ENCODE data around the gene FBXL3. TPM values are rescaled to one million over a fixed set of nuclear protein-coding genes. Genes with fewer than 3 reads are reported as not detected.
A peak's percentile ranks its signal among the peaks of the same experiment; 100 is the strongest.

Gene FBXL3, protein sequence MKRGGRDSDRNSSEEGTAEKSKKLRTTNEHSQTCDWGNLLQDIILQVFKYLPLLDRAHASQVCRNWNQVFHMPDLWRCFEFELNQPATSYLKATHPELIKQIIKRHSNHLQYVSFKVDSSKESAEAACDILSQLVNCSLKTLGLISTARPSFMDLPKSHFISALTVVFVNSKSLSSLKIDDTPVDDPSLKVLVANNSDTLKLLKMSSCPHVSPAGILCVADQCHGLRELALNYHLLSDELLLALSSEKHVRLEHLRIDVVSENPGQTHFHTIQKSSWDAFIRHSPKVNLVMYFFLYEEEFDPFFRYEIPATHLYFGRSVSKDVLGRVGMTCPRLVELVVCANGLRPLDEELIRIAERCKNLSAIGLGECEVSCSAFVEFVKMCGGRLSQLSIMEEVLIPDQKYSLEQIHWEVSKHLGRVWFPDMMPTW
- 39.5 TPM for total RNA-seq
- polyA plus RNA-seq (ENCODE audit: insufficient read depth in 1 of 8, insufficient read length in 8 of 8, low replicate concordance in 1 of 8), result 10 to 100 TPM; 27.6 to 40.7 (median 35.3) TPM
- long read RNA-seq, donor 1, partial matches to known transcripts, result 0 of 1 reads
- long read RNA-seq, donor 1, other reads (novel, unspliced or antisense), result 0 of 1 reads
- long read RNA-seq, donor 2, result 0 reads
- long read RNA-seq, donor 3, partial matches to known transcripts, result 0 of 3 reads
- long read RNA-seq, donor 3, other reads (novel, unspliced or antisense), result 0 of 3 reads
- long read RNA-seq, donor 4, partial matches to known transcripts, result 0 of 9 reads
- long read RNA-seq, donor 4, other reads (novel, unspliced or antisense), result 5 of 9 reads
- long read RNA-seq, donor 5, transcript FBXL3-201 (5 exons, 3,503 nt), result major isoform, 19 of 19 reads
- long read RNA-seq, donor 5, partial matches to known transcripts, result 0 of 19 reads
- long read RNA-seq, donor 5, other reads (novel, unspliced or antisense), result 0 of 19 reads
- long read RNA-seq, donor 6, transcript FBXL3-201 (5 exons, 3,503 nt), result major isoform, 7 of 7 reads
- long read RNA-seq, donor 6, partial matches to known transcripts, result 0 of 7 reads
- long read RNA-seq, donor 6, other reads (novel, unspliced or antisense), result 0 of 7 reads
- long read RNA-seq, donor 7, transcript FBXL3-201 (5 exons, 3,503 nt), result major isoform, 8 of 8 reads
- long read RNA-seq, donor 7, partial matches to known transcripts, result 0 of 8 reads
- long read RNA-seq, donor 7, other reads (novel, unspliced or antisense), result 0 of 8 reads
- long read RNA-seq, donor 8, transcript FBXL3-201 (5 exons, 3,503 nt), result major isoform, 9 of 9 reads
- long read RNA-seq, donor 8, partial matches to known transcripts, result 0 of 9 reads
- long read RNA-seq, donor 8, other reads (novel, unspliced or antisense), result 0 of 9 reads
- long read RNA-seq, donor 9, partial matches to known transcripts, result 0 of 4 reads
- long read RNA-seq, donor 9, other reads (novel, unspliced or antisense), result 0 of 4 reads
- long read RNA-seq, donor 10, transcript FBXL3-201 (5 exons, 3,503 nt), result major isoform, 7 of 14 reads
- long read RNA-seq, donor 10, partial matches to known transcripts, result 0 of 14 reads
- long read RNA-seq, donor 10, other reads (novel, unspliced or antisense), result 5 of 14 reads
- long read RNA-seq, donor 11, transcript FBXL3-201 (5 exons, 3,503 nt), result major isoform, 6 of 6 reads
- long read RNA-seq, donor 11, partial matches to known transcripts, result 0 of 6 reads
- long read RNA-seq, donor 11, other reads (novel, unspliced or antisense), result 0 of 6 reads

DNA sequence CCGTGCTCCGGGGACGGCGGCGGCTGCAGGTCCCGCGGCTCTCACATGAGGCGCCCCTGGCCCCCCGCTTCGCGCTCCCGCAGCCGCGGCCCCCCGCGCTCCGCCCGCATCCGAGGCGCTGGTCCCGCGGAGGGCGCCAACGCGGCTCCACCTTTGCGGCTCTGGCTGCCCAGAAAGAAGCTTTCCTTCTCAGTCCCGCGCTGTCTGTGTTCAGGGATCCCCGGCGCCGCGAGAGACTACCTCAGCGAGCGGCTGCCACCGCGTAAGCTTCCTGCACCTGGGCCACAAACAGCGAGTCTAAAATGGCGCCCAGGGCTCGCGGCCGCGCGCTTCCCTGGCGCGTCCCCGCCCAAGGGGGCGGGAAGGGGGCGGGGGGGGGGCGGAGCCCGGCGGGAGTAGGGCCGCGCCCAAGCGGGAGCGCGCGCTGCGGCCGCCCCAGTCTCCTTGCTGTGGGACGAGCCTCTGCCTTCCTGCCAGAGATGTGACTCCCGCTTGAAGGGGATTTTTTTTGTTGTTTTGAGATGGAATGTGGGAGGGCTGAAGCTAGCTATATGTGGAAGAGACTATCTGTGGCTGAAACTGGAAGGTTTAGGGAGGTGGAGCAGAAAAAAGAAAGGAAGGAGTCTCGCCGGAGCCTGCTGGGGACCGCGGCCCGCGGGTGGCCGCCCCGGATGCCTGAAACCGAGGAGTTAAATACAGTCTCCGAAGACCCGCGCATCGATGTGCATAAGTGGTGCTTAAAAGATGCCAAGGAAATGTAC is at the start of gene FBXL3:
Gene FBXL3, minus strand, starts transcription at position 299 of the 761 bp plus-strand sequence. CDS start 5,299 bp downstream, outside the sequence.
- Histone ChIP-seq H3K27ac (ENCODE audit: low read length) (peak within 1 kb of the TSS; percentile 96), H3K9me3 (replicated peaks; ENCODE audit: control insufficient read depth, low read depth, low read length) (no peaks in the 10 kb centered on the region), H3K4me3 (ENCODE audit: low read length) (peak within 1 kb of the TSS; percentile 80), H3K27me3 (ENCODE audit: control insufficient read depth, insufficient read depth, low read length) (no peaks in the 10 kb centered on the region), H3K36me3 (ENCODE audit: control insufficient read depth, insufficient read depth, low read length) (peaks cover 2% of the 10 kb centered on the region), H3K4me1 (ENCODE audit: control insufficient read depth, insufficient read depth, low read length) (peaks cover 10% of the 10 kb centered on the region)
- under 1% methylated on average over 58 of the region's 74 CpGs for WGBS (ENCODE audit: insufficient coverage)
- DNase-seq, result peak; percentile 96

DNA sequence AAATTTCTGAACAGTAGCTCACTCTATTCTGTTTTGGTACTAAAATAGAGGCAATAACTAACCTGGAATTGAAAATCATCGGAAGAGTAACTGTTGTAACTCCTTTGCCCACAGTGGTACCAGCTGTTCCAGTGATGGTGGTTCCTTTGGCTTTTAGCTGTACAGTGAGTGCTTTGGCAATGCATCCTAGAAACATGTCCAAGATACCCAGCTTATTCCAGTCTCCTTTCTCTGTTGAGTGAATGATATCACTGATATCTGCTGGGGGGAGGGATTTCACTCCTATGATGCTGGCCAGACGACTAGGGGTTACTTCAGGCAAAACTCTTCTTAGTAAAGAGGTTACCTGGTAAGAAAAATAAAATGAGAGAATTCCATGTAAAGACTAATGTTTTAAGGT is 40.6 kb upstream of the FBXL3 start:
- no peak for DNase-seq
- Histone ChIP-seq H3K4me1 (ENCODE audit: control insufficient read depth, insufficient read depth, low read length) (no peaks in the 10 kb centered on the region), H3K9me3 (replicated peaks; ENCODE audit: control insufficient read depth, low read depth, low read length) (no peaks in the 10 kb centered on the region), H3K4me3 (ENCODE audit: low read length) (no peak overlapping the region), H3K27me3 (ENCODE audit: control insufficient read depth, insufficient read depth, low read length) (no peaks in the 10 kb centered on the region), H3K27ac (ENCODE audit: low read length) (no peak overlapping the region), H3K36me3 (ENCODE audit: control insufficient read depth, insufficient read depth, low read length) (peaks cover 26% of the 10 kb centered on the region)
- WGBS (ENCODE audit: insufficient coverage), result 100% methylated on average over 1 of the region's 2 CpGs

DNA sequence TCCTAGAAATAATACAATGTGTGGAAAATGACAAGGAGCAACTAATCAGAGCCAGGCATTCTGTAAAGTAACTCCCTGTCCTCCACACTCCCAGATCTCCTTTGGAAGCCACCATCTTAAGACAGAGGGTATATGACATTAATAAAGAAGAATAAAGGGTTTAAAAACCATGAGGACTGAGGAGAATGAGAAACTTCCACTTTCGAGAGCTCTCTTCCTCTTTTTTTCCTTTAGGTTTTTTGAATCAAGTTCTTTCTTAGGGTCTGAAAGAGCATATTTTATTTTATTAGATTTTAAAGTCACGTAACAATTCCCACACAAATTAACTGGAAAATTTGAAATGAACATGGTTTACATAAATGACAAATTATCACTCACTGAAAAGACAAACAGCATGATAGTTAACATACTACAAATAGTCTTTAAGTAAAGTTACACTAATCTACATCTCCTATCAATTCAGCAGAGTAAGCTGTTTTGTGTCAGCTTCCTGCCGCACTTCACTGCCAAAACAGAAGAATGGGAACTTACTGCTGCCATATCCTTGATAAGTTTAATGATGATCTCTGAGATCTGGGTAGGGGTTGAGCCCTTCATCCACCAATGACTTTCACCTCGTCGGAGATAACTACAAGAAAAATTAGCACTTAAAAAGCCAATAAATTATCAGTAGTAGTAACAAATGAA is 38.6 kb upstream of the FBXL3 start:
- peak; percentile 11 for DNase-seq
- no peaks in the 10 kb centered on the region for H3K9me3 ChIP-seq (replicated peaks; ENCODE audit: control insufficient read depth, low read depth, low read length)
- no peak overlapping the region for H3K27ac ChIP-seq (ENCODE audit: low read length)
- peaks cover 29% of the 10 kb centered on the region for H3K36me3 ChIP-seq (ENCODE audit: control insufficient read depth, insufficient read depth, low read length)
- H3K4me1 ChIP-seq (ENCODE audit: control insufficient read depth, insufficient read depth, low read length), result no peaks in the 10 kb centered on the region
- WGBS (ENCODE audit: insufficient coverage), result no CpG with 5 or more reads among the region's 5 CpGs
- H3K4me3 ChIP-seq (ENCODE audit: low read length), result no peak overlapping the region
- no peaks in the 10 kb centered on the region for H3K27me3 ChIP-seq (ENCODE audit: control insufficient read depth, insufficient read depth, low read length)

DNA sequence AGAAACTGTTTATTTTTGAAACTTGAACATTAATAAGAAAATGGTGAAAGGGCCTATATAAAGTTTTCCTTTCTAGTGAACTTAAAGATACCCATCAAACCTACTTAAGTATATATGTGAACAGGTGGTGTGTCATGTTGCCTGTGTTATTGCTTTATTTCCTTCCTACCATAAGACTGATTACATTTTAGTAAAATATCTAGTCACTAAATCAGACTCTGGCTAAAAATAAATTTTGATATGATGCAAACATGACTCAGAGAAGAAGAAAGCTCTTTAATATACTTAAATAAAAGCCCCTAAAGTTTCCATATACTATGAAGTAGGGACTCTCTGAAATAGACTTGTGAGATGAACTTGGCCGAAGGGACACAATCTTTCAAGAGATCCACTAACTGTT is 35.1 kb upstream of the FBXL3 start:
- H3K27me3 ChIP-seq (ENCODE audit: control insufficient read depth, insufficient read depth, low read length), result no peaks in the 10 kb centered on the region
- H3K9me3 ChIP-seq (replicated peaks; ENCODE audit: control insufficient read depth, low read depth, low read length), result no peaks in the 10 kb centered on the region
- H3K36me3 ChIP-seq (ENCODE audit: control insufficient read depth, insufficient read depth, low read length), result peaks cover 27% of the 10 kb centered on the region
- no peak overlapping the region for H3K27ac ChIP-seq (ENCODE audit: low read length)
- no peak for DNase-seq
- H3K4me3 ChIP-seq (ENCODE audit: low read length), result no peak overlapping the region
- no CpG with 5 or more reads among the region's 1 CpG for WGBS (ENCODE audit: insufficient coverage)
- H3K4me1 ChIP-seq (ENCODE audit: control insufficient read depth, insufficient read depth, low read length), result no peaks in the 10 kb centered on the region

DNA sequence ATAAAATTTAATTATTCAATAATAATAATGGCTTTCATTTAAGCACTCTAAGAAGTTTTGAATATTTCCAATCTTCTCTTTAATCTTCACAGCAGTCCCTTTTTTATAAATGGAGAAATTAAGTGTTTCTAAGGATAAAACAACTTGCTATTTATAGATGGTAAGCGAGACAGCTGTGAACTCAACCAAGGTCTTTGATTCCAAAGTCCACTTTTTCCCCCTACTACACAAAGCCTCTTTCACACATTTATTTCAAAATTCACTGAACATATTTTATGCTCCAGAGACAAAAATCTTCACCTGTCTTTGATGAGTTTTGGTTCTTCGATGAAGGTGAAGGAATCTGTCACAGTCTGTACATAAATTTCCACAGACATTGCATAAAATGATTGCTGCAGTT is 34.4 kb upstream of the FBXL3 start:
- WGBS (ENCODE audit: insufficient coverage), result no CpG with 5 or more reads among the region's 2 CpGs
- Histone ChIP-seq H3K9me3 (replicated peaks; ENCODE audit: control insufficient read depth, low read depth, low read length) (no peaks in the 10 kb centered on the region), H3K27ac (ENCODE audit: low read length) (no peak overlapping the region), H3K4me3 (ENCODE audit: low read length) (no peak overlapping the region), H3K27me3 (ENCODE audit: control insufficient read depth, insufficient read depth, low read length) (no peaks in the 10 kb centered on the region), H3K36me3 (ENCODE audit: control insufficient read depth, insufficient read depth, low read length) (peaks cover 27% of the 10 kb centered on the region), H3K4me1 (ENCODE audit: control insufficient read depth, insufficient read depth, low read length) (no peaks in the 10 kb centered on the region)
- DNase-seq, result no peak

DNA sequence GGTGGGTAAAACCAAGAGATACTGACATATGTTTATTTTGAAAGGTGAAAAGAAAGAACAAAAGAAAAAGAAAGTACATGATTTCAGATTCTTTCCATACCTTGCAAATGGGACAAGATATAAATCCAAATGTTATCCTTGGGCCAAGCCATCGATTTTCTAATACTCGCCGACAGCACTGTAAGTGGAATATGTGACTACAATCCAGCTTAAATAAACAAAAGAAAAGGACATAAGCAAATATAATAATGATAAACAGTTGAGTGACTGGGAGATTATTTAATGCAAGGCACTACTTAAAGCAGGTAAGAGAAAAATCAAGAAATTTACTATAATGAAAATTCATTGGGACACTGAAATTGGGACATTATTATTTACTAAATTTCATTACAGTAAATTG is 29.9 kb upstream of the FBXL3 start:
- Histone ChIP-seq H3K27me3 (ENCODE audit: control insufficient read depth, insufficient read depth, low read length) (no peaks in the 10 kb centered on the region), H3K27ac (ENCODE audit: low read length) (no peak overlapping the region), H3K4me1 (ENCODE audit: control insufficient read depth, insufficient read depth, low read length) (no peaks in the 10 kb centered on the region), H3K9me3 (replicated peaks; ENCODE audit: control insufficient read depth, low read depth, low read length) (no peaks in the 10 kb centered on the region), H3K36me3 (ENCODE audit: control insufficient read depth, insufficient read depth, low read length) (peaks cover 28% of the 10 kb centered on the region), H3K4me3 (ENCODE audit: low read length) (no peak overlapping the region)
- no peak for DNase-seq
- no CpG with 5 or more reads among the region's 3 CpGs for WGBS (ENCODE audit: insufficient coverage)

DNA sequence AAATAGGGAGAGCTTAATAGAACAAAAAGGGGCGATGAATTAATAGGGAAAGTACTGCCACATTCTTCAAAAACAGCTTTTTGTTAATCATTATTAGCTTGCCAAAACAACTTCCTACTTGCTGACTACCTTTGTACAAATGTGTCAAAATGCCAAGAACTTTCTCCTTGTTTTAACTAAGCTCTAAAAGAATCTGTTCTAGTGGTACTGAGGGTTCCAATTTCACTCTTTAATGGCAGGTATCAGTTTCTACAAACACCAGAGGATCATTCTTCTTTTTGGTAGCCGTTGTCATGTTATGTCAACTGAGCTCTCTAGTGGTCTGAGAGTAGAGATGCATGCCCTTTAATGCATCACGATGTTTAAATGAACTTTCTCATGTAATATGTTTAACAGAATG is 29.4 kb upstream of the FBXL3 start:
- no peak overlapping the region for H3K4me3 ChIP-seq (ENCODE audit: low read length)
- no CpG with 5 or more reads among the region's 3 CpGs for WGBS (ENCODE audit: insufficient coverage)

DNA sequence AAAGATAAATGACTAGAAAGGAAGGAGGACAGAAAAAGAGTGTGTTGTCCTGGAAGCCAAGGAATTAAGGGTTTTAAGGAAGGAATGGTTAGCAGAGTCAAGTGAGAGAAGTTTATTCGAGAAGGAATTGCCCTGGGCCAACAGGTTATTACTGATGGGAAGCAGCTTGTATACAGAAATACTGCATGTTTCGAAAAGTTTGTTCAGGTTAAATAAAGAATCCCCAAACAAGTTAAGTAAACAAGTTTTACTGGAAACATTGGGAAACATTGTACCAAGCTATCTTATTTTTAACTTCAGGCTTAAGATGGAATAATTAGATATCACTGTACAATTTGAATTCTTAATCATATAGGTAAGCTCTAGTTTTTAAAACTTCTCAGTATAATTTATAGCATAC is 28.2 kb upstream of the FBXL3 start:
- Histone ChIP-seq H3K36me3 (ENCODE audit: control insufficient read depth, insufficient read depth, low read length) (peaks cover 33% of the 10 kb centered on the region), H3K27ac (ENCODE audit: low read length) (no peak overlapping the region), H3K9me3 (replicated peaks; ENCODE audit: control insufficient read depth, low read depth, low read length) (no peaks in the 10 kb centered on the region), H3K4me3 (ENCODE audit: low read length) (no peak overlapping the region), H3K4me1 (ENCODE audit: control insufficient read depth, insufficient read depth, low read length) (no peaks in the 10 kb centered on the region), H3K27me3 (ENCODE audit: control insufficient read depth, insufficient read depth, low read length) (no peaks in the 10 kb centered on the region)
- no CpG with 5 or more reads among the region's 2 CpGs for WGBS (ENCODE audit: insufficient coverage)
- DNase-seq, result no peak

More for the DNA sequence above, 29.4 kb upstream of the FBXL3 start:
- Histone ChIP-seq H3K27me3 (ENCODE audit: control insufficient read depth, insufficient read depth, low read length) (no peaks in the 10 kb centered on the region), H3K27ac (ENCODE audit: low read length) (no peak overlapping the region), H3K4me1 (ENCODE audit: control insufficient read depth, insufficient read depth, low read length) (no peaks in the 10 kb centered on the region), H3K9me3 (replicated peaks; ENCODE audit: control insufficient read depth, low read depth, low read length) (no peaks in the 10 kb centered on the region), H3K36me3 (ENCODE audit: control insufficient read depth, insufficient read depth, low read length) (peaks cover 31% of the 10 kb centered on the region)
- DNase-seq, result no peak

All from muscle of leg (tissue), 16 donors.